Loucy (cell line): ENCODE data around the gene GABBR2.

ENCODE experiments used
- H2AFZ ChIP-seq: fragments of 200-600 bp; sonication (generic); 2 replicates; pipeline ENCODE4 v1.6.0; 2016; ENCODE audit warnings: antibody characterized with exemption, mild to moderate bottlenecking, low read length, moderate library complexity
- H3F3A ChIP-seq: fragments of 200-600 bp; 2 replicates; pipeline ENCODE4 v1.6.0; 2016; ENCODE audit warnings: antibody characterized with exemption, low read depth, mild to moderate bottlenecking
- H3K27me3 ChIP-seq: fragments of 200-600 bp; sonication (generic); 2 replicates; pipeline ENCODE4 v1.6.1; 2014; ENCODE audit warnings: low read length, mild to moderate bottlenecking; ENCODE audit not compliant: insufficient read depth, poor library complexity, severe bottlenecking
- H3K36me3 ChIP-seq: fragments of 200-600 bp; sonication (generic); 2 replicates; pipeline ENCODE4 v1.6.1; 2016; ENCODE audit warnings: low read length; ENCODE audit not compliant: insufficient read depth
- H3K4me1 ChIP-seq: fragments of 200-600 bp; sonication (generic); 2 replicates; pipeline ENCODE4 v1.5.1; 2014; ENCODE audit warnings: low read length, mild to moderate bottlenecking; ENCODE audit not compliant: insufficient read depth, poor library complexity, severe bottlenecking
- H3K4me2 ChIP-seq: fragments of 200-600 bp; sonication (generic); 2 replicates; pipeline ENCODE4 v1.6.0; 2014; ENCODE audit warnings: antibody characterized with exemption, low read length, low read depth, mild to moderate bottlenecking; ENCODE audit not compliant: poor library complexity, severe bottlenecking
- H3K4me3 ChIP-seq: fragments of 200-600 bp; sonication (generic); 2 replicates; pipeline ENCODE4 v1.5.1; 2014; ENCODE audit warnings: low read length, mild to moderate bottlenecking, mixed read lengths; ENCODE audit not compliant: poor library complexity, severe bottlenecking
- H3K79me2 ChIP-seq: fragments of 200-600 bp; sonication (generic); 2 replicates; pipeline ENCODE4 v1.6.1; 2014; ENCODE audit warnings: low read length; ENCODE audit not compliant: insufficient read depth
- H3K9ac ChIP-seq: fragments of 200-600 bp; sonication (generic); 2 replicates; pipeline ENCODE4 v1.6.0; 2014; ENCODE audit warnings: mild to moderate bottlenecking, low read depth, low read length, moderate library complexity; ENCODE audit not compliant: poor library complexity, severe bottlenecking
- H3K9me2 ChIP-seq: fragments of 200-600 bp; sonication (generic); replicated peaks from 2 replicates; pipeline ENCODE4 v1.6.1; 2016; ENCODE audit warnings: low read depth, low read length, mixed read lengths
- H3K9me3 ChIP-seq: fragments of 200-600 bp; sonication (generic); 2 replicates; pipeline ENCODE4 v1.6.1; 2014; ENCODE audit warnings: mild to moderate bottlenecking, antibody characterized with exemption, low read length, low read depth; ENCODE audit not compliant: insufficient read depth
- H4K20me1 ChIP-seq: fragments of 200-600 bp; sonication (generic); 2 replicates; pipeline ENCODE4 v1.6.0; 2014; ENCODE audit warnings: antibody characterized with exemption, low read length, mild to moderate bottlenecking; ENCODE audit not compliant: insufficient read depth, poor library complexity, severe bottlenecking
- CTCF ChIP-seq: fragments of 200-600 bp; sonication (generic); conservative IDR thresholded peaks from 2 replicates; pipeline ENCODE4 v1.5.1; 2014; ENCODE audit warnings: mild to moderate bottlenecking, antibody characterized with exemption, low read length
- EZH2phosphoT487 ChIP-seq: fragments of 200-600 bp; IDR thresholded peaks from 2 replicates; pipeline ENCODE4 v1.6.1; 2018; ENCODE audit warnings: antibody characterized with exemption, mild to moderate bottlenecking, moderate library complexity, borderline replicate concordance

GABBR2 gene

GRCh38 chr9:98708933-98709911, at the start of gene GABBR2:
Gene GABBR2, minus strand, starts transcription at chr9:98708935. Its CDS starts 198 bp downstream, at chr9:98708737.
- H3K4me1 ChIP-seq: no peaks in the 10 kb centered on the region
- TF ChIP-seq CTCF: no peak
- no peak for TF ChIP-seq EZH2phosphoT487
- no peak within 1 kb of the TSS for H2AFZ ChIP-seq
- H3K4me2 ChIP-seq: no peak within 1 kb of the TSS
- no peaks in the 10 kb centered on the region for H4K20me1 ChIP-seq
- no peak within 1 kb of the TSS for H3K9ac ChIP-seq
- no peaks in the 10 kb centered on the region for H3K9me3 ChIP-seq
- no peaks in the 10 kb centered on the region for H3K79me2 ChIP-seq
- no peaks in the 10 kb centered on the region for H3K9me2 ChIP-seq
- no peaks in the 10 kb centered on the region for H3K27me3 ChIP-seq
- H3F3A ChIP-seq: no peaks in the 10 kb centered on the region
- H3K36me3 ChIP-seq: no peaks in the 10 kb centered on the region
- H3K4me3 ChIP-seq: no peak within 1 kb of the TSS

GRCh38 chr9:98755006-98755618, 46.4 kb upstream of the GABBR2 start:
- Histone ChIP-seq H3K36me3 (no peaks in the 10 kb centered on the region), H3F3A (no peaks in the 10 kb centered on the region), H2AFZ (no peak overlapping the region), H3K4me3 (no peak overlapping the region), H3K9me2 (no peaks in the 10 kb centered on the region), H3K79me2 (no peaks in the 10 kb centered on the region), H3K27me3 (no peaks in the 10 kb centered on the region), H4K20me1 (no peaks in the 10 kb centered on the region), H3K4me1 (no peaks in the 10 kb centered on the region), H3K9ac (no peak overlapping the region), H3K4me2 (no peak overlapping the region), H3K9me3 (no peaks in the 10 kb centered on the region)
- no peak for TF ChIP-seq EZH2phosphoT487
- 0 out of 2 replicates have a peak, but pooled peaks have one; percentile 9 for TF ChIP-seq CTCF

GRCh38 chr9:98751210-98751609, 42.5 kb upstream of the GABBR2 start:
- Histone ChIP-seq H3K9me3 (no peaks in the 10 kb centered on the region), H2AFZ (no peak overlapping the region), H3K36me3 (no peaks in the 10 kb centered on the region), H3K27me3 (no peaks in the 10 kb centered on the region), H3K79me2 (no peaks in the 10 kb centered on the region), H3K4me3 (no peak overlapping the region), H3K4me2 (no peak overlapping the region), H3F3A (no peaks in the 10 kb centered on the region), H3K9me2 (no peaks in the 10 kb centered on the region), H3K4me1 (no peaks in the 10 kb centered on the region), H3K9ac (no peak overlapping the region), H4K20me1 (no peaks in the 10 kb centered on the region)
- no peak for TF ChIP-seq CTCF
- TF ChIP-seq EZH2phosphoT487: no peak
